K562 (cell line): ENCODE measurements around the gene LAMB3. TPM values are rescaled to one million over a fixed set of nuclear protein-coding genes. Genes with fewer than 3 reads are reported as not detected.

Source experiments
- ATAC-seq: fragments of 200-7000 bp; cut with Tn5 transposase; 3 replicates; pipeline ENCODE4 v1.9.1; 2020; ENCODE audit warnings: moderate library complexity
- BruUV-seq: library from RNA; stranded (reverse); fragments of 400-500 nt; replicated peaks from 2 replicates; lab custom pipeline; 2021; lab: Mats Ljungman, UMichigan
- CTCF ChIA-PET: fragments of 300-600 bp; formaldehyde crosslinking; extraction: SDS; loops from one replicate; lab custom pipeline; 2021; ENCODE audit warnings: low intra/inter-chr PET ratio; lab: Yijun Ruan, JAX
- POLR2A ChIA-PET: fragments of 300-600, 350-650 bp; sonication (Branson Sonifier 250); formaldehyde crosslinking; extraction: SDS; loops from one replicate; lab custom pipeline; 2021; ENCODE audit warnings: antibody characterized with exemption, inconsistent platforms; lab: Yijun Ruan, JAX
- DNase-seq, 4 experiments: peaks; one replicate each; pipeline versions ENCODE4 v3.0.0 to v3.0.0-alpha.2; 2011 to 2018; ENCODE audit warnings: low spot score in 3 of 4, mixed read lengths in 3 of 4; ENCODE audit errors: extremely low read depth in 1 of 4
- FAIRE-seq: peaks from 2 replicates; lab custom pipeline; 2011; peaks lifted over from hg19 to GRCh38; lab: Jason Lieb, UNC
- H2AFZ ChIP-seq: 2 replicates; pipeline ENCODE4 v1.6.0; 2011; ENCODE audit warnings: low read depth, low read length, control low read depth, inconsistent platforms
- H3K27ac ChIP-seq: fragments of 200-600 bp; 3 replicates; pipeline ENCODE4 v1.8.0; 2011; ENCODE audit warnings: low read depth, mild to moderate bottlenecking, control low read depth, inconsistent platforms, low read length, moderate library complexity, mixed read lengths; ENCODE audit errors: extremely low read depth
- H3K27me3 ChIP-seq, 2 experiments: fragments of 300-600 bp in 1 of 2; 2 replicates in 1 of 2; 3 replicates in 1 of 2; pipeline versions ENCODE4 v1.6.0 to v1.8.0; 2011; ENCODE audit warnings: inconsistent platforms in 2 of 2, low read length in 2 of 2, mild to moderate bottlenecking in 1 of 2, mixed read lengths in 1 of 2, moderate library complexity in 1 of 2; ENCODE audit not compliant: control insufficient read depth in 2 of 2, insufficient read depth in 2 of 2
- H3K36me3 ChIP-seq: fragments of 300-600 bp; 3 replicates; pipeline ENCODE4 v1.8.0; 2011; ENCODE audit warnings: mild to moderate bottlenecking, low read length, inconsistent platforms; ENCODE audit not compliant: control insufficient read depth, insufficient read depth
- H3K4me1 ChIP-seq, 2 experiments: fragments of 200-600 bp in 1 of 2; replicated peaks in 1 of 2; 2 replicates in 1 of 2; 3 replicates in 1 of 2; pipeline versions ENCODE4 v1.5.1 to v1.8.0; 2011; ENCODE audit warnings: inconsistent platforms in 2 of 2, low read length in 2 of 2, mild to moderate bottlenecking in 1 of 2, mixed read lengths in 1 of 2, moderate library complexity in 1 of 2; ENCODE audit not compliant: control insufficient read depth in 2 of 2, insufficient read depth in 2 of 2
- H3K4me2 ChIP-seq: 2 replicates; pipeline ENCODE4 v1.6.1; 2011; ENCODE audit warnings: low read length, control low read depth, inconsistent platforms, mixed read lengths; ENCODE audit not compliant: insufficient read depth
- H3K4me3 ChIP-seq: fragments of 200-600 bp; sonication (generic), shearing (Covaris generic); 2 replicates; pipeline ENCODE4 v1.5.1; 2016; ENCODE audit warnings: control low read depth, inconsistent platforms
- H3K79me2 ChIP-seq: fragments of 200-600 bp; 3 replicates; pipeline ENCODE4 v1.8.0; 2011; ENCODE audit warnings: low read length, inconsistent platforms; ENCODE audit not compliant: control insufficient read depth, insufficient read depth
- H3K9ac ChIP-seq, 2 experiments: 2 replicates each; pipeline versions ENCODE4 v1.6.0 to v1.6.1; 2011; ENCODE audit warnings: low read depth in 2 of 2, low read length in 2 of 2, control low read depth in 1 of 2, inconsistent platforms in 1 of 2, mild to moderate bottlenecking in 1 of 2, mixed read lengths in 1 of 2; ENCODE audit not compliant: insufficient read depth in 1 of 2
- H3K9me1 ChIP-seq: one replicate; pipeline ENCODE4 v1.6.0; 2011; ENCODE audit warnings: inconsistent platforms, mild to moderate bottlenecking, low read length, moderate library complexity; ENCODE audit not compliant: control insufficient read depth, insufficient read depth
- H3K9me3 ChIP-seq: replicated peaks from 2 replicates; pipeline ENCODE4 v1.5.1; 2011; ENCODE audit warnings: low read depth, low read length, inconsistent platforms; ENCODE audit not compliant: control insufficient read depth, insufficient read depth
- H4K20me1 ChIP-seq: replicated peaks from 2 replicates; pipeline ENCODE4 v1.6.1; 2011; ENCODE audit warnings: low read length, inconsistent platforms, mixed read lengths; ENCODE audit not compliant: control insufficient read depth, insufficient read depth
- BCL6 ChIP-seq: fragments of 250-450 bp; sonication (Bioruptor Pico); IDR thresholded peaks from 2 replicates; pipeline ENCODE4 v1.4.0; 2020
- CHCHD3 ChIP-seq: fragments of 250-450 bp; sonication (Bioruptor Pico); IDR thresholded peaks from 2 replicates; pipeline ENCODE4 v2.1.2; 2022; ENCODE audit warnings: mild to moderate bottlenecking
- CHD4 ChIP-seq: fragments of 200-600 bp; sonication (generic); IDR thresholded peaks from 3 replicates; pipeline ENCODE4 v1.6.1; 2012; ENCODE audit warnings: low read depth, mild to moderate bottlenecking, mixed read lengths, low read length, inconsistent platforms; ENCODE audit not compliant: insufficient read depth, insufficient replicate concordance, poor library complexity, severe bottlenecking
- FOXJ2 ChIP-seq: fragments of 200-800 bp; sonication (Bioruptor generic); IDR thresholded peaks from 2 replicates; pipeline ENCODE4 v1.6.1; 2016; ENCODE audit warnings: missing genetic modification characterization, missing compliant biosample characterization
- SRSF1 ChIP-seq: fragments of 200-400 bp; formaldehyde crosslinking; IDR thresholded peaks from 2 replicates; pipeline ENCODE4 v1.6.1; 2017; ENCODE audit warnings: mild to moderate bottlenecking, low read depth, low read length, moderate library complexity
- TAF1 ChIP-seq: IDR thresholded peaks from 2 replicates; pipeline ENCODE4 v1.6.1; 2011; ENCODE audit warnings: mild to moderate bottlenecking, low read length, moderate library complexity; ENCODE audit not compliant: insufficient read depth, control insufficient read depth, severe bottlenecking; ENCODE audit errors: extremely low read depth
- WGBS: fragments of 100-300 bp; shearing (Covaris generic); methylation state at CpG from one replicate; pipeline ENCODE4 v1.1.6; 2016; ENCODE audit warnings: low coverage, mixed read lengths; ENCODE audit not compliant: insufficient coverage; ENCODE audit errors: missing lambda C conversion rate; 5-methylcytosine and 5-hydroxymethylcytosine counted together
- in situ Hi-C: fragments of 300-500 bp; cut with MboI; formaldehyde crosslinking; loops from 4 replicates; pipeline ENCODE4 v1.15.0; 2018; ENCODE audit warnings: inconsistent platforms, mixed read lengths
- intact Hi-C: fragments of 100-400 bp; cut with micrococcal nuclease; formaldehyde crosslinking; loops from 2 replicates; pipeline ENCODE4 v1.14.2; 2022
- polyA plus RNA-seq, 8 experiments: library from polyadenylated mRNA; depleted of rRNA in 4 of 8; stranded (reverse) in 5 of 8; unstranded in 3 of 8; fragments of >200 nt; fragmentation: Nextera tagmentation in 2 of 8; fragmentation: Illumina TruSeq in 1 of 8; extraction: Ambion mirVana in 2 of 8; extraction: Trizol in 1 of 8; gene quantifications; 2 replicates each; pipeline versions ENCODE4 v1.2.1 to v1.2.3, GENCODE V29; 2011 to 2014; ENCODE audit warnings: inconsistent platforms in 1 of 8, missing spikeins in 1 of 8
- total RNA-seq, 7 experiments: library from RNA; depleted of rRNA in 6 of 7; stranded (reverse); fragments of >200 nt in 6 of 7; fragmentation: Illumina TruSeq in 2 of 7; extraction: Trizol in 2 of 7; gene quantifications; 2 replicates each; pipeline versions ENCODE4 v1.2.1 to v1.2.3, GENCODE V29; 2011 to 2021; ENCODE audit warnings: low replicate concordance in 1 of 7

The LAMB3 gene
- total and polyA plus RNA-seq, 9 of the 15 experiments (the other 6 are each of a cell fraction or from before 2014, with no cell fraction given): 0.08 to 1.3 (median 0.91) TPM

DNA sequence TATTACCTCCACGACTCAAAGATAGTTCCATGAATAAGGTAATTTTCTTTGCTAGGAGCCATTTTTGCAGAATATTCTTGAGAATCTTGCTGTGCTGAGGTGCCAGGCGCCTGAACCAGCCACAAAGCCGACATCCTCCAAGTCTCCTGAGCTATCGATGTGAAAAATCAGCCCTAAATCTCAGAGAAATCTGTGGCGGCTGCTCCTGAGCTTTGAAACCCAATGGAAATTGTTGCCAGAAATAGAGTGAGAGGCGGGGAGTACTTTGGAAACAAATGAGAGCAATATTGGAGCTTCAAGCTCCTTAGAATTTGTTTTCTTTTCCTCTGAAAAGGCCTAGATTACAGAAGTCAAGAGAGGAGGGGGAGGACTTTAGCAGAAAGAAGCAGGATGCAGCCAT, 62.4 kb downstream of the LAMB3 start:
- no peaks in the 10 kb centered on the region for H3K79me2 ChIP-seq
- H3K27ac ChIP-seq: no peak overlapping the region
- no peaks in the 10 kb centered on the region for H3K9me1 ChIP-seq
- ATAC-seq (no peak), FAIRE-seq (no peak), DNase-seq (no peak)
- intact Hi-C loops (loop anchor here (10.0 kb wide), 1 partner anchor 405 kb away; no protein-coding TSS in a partner anchor), in situ Hi-C loops (loop anchor here (25.0 kb wide), 1 partner anchor 397 kb away; no protein-coding TSS in a partner anchor)
- no peak overlapping the region for H3K4me3 ChIP-seq
- WGBS: 0% methylated on average over 6 of the region's 6 CpGs
- BruUV-seq: no TSS peak
- H2AFZ ChIP-seq: no peak overlapping the region
- H3K9ac ChIP-seq: no peak overlapping the region
- H3K4me2 ChIP-seq: no peak overlapping the region
- peaks cover 0 to 3% of the 10 kb centered on the region in 2 experiments; a peak in 1 of 5 replicates for H3K4me1 ChIP-seq
- no peaks in the 10 kb centered on the region for H3K9me3 ChIP-seq
- CTCF ChIA-PET: interaction anchor here (0.6 kb wide), 1 partner anchor 27 kb away, joined by 5 read pairs; no protein-coding TSS in a partner anchor
- no peaks in the 10 kb centered on the region for H4K20me1 ChIP-seq
- H3K36me3 ChIP-seq: no peaks in the 10 kb centered on the region
- TF ChIP-seq BCL6 (CRISPR knock-in tag) (no peak), FOXJ2 (tag) (no peak), CHCHD3 (CRISPR knock-in tag) (no peak), CHD4 (no peak), SRSF1 (no peak), TAF1 (no peak)
- POLR2A ChIA-PET: interaction anchor here (0.6 to 1.8 kb wide), 4 partner anchors 16 to 245 kb away, joined by 3 to 5 read pairs (median 3); no protein-coding TSS in a partner anchor
- H3K27me3 ChIP-seq: peaks cover 22 to 37% of the 10 kb centered on the region in 2 experiments; a peak in 4 of 5 replicates
